ENCODE data around the gene TSPO.

TSPO gene

DNA sequence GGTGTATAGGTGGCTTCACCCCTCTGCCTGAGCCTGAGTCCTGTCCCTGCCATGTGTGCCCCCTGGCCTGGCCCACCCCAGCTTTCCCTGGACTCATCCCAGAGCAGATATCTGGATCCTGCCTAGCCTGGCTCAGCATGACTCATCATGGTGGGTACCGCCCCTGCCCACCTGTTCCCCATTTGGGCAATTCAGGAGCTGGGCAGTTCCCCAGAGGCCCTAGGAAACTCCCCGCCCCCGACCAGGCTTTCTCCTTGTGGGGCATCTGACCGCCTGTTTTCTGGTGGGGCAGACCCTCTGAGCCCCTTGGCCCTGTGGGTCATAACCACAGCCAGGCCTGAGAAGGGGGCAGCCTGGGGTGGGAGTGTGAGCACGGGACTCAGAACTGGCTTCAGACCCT, 4.4 kb downstream of the TSPO start:
- TF ChIP-seq, protein P1, sequence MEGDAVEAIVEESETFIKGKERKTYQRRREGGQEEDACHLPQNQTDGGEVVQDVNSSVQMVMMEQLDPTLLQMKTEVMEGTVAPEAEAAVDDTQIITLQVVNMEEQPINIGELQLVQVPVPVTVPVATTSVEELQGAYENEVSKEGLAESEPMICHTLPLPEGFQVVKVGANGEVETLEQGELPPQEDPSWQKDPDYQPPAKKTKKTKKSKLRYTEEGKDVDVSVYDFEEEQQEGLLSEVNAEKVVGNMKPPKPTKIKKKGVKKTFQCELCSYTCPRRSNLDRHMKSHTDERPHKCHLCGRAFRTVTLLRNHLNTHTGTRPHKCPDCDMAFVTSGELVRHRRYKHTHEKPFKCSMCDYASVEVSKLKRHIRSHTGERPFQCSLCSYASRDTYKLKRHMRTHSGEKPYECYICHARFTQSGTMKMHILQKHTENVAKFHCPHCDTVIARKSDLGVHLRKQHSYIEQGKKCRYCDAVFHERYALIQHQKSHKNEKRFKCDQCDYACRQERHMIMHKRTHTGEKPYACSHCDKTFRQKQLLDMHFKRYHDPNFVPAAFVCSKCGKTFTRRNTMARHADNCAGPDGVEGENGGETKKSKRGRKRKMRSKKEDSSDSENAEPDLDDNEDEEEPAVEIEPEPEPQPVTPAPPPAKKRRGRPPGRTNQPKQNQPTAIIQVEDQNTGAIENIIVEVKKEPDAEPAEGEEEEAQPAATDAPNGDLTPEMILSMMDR (conservative IDR thresholded peaks at IDR 0.05), result no peak
- TF ChIP-seq ZFX (IDR thresholded peaks at IDR 0.05), result no peak
- no peak overlapping the region for H3K27ac ChIP-seq

DNA sequence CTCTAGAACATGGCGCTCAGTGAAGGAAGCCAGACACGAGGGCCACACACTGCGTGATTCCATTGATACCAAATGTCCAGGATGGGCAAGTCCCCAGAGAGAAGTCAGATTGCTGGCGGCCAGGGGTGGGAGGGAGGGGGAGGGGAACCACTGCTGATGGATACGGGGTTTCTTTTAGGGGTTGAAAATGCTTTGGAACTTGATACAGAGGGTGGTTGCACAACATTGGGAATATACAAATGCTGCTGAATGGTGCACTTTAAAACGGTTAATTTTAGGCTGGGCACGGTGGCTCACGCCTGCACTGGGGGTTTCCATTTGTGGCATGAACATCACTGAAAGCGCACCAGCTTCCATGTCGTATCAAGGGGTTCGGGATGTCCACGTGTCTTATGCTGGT, 5.1 kb downstream of the TSPO start:
- no peak for TF ChIP-seq ZFX (IDR thresholded peaks at IDR 0.05)
- TF ChIP-seq, protein P1 (conservative IDR thresholded peaks at IDR 0.05), result no peak

DNA sequence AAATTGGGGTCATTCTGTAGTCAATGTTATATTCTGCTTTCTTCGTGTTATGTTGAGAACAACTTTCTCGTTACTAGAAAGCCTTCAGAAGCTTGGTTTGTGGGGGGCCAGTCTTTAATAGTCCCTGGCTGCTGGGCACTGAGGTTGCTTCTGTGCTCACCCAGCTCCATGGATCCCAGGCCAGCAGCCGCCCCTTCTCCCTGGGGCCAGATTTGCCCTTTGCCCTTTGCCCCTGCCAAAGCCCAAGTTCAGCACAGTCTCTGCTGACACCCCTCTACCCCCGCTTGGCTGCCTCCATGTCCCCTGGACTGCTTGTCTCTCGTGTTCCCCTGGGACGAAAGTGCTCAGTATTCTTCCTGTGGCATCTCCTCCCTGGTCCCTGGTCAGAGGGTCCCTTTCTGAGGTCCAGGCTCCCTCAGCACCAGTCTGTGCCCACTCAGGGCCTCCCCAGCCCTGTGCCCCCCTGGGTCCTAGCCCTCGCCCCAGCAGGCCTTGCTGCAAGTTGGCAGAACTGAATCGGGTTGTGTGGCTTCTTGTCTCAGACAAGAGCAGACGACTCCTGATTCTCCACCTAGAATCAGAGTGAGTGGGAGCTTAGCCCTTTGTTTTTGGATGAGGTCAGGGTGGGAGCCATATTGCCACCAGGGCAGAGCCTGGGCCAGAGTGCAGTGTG, 6.7 kb downstream of the TSPO start:
- TF ChIP-seq, protein P1 (conservative IDR thresholded peaks at IDR 0.05), result no peak
- no peak for TF ChIP-seq ZFX (IDR thresholded peaks at IDR 0.05)
- no peak overlapping the region for H3K27ac ChIP-seq

More for the DNA sequence above, 5.1 kb downstream of the TSPO start:
- no peak overlapping the region for H3K27ac ChIP-seq

DNA sequence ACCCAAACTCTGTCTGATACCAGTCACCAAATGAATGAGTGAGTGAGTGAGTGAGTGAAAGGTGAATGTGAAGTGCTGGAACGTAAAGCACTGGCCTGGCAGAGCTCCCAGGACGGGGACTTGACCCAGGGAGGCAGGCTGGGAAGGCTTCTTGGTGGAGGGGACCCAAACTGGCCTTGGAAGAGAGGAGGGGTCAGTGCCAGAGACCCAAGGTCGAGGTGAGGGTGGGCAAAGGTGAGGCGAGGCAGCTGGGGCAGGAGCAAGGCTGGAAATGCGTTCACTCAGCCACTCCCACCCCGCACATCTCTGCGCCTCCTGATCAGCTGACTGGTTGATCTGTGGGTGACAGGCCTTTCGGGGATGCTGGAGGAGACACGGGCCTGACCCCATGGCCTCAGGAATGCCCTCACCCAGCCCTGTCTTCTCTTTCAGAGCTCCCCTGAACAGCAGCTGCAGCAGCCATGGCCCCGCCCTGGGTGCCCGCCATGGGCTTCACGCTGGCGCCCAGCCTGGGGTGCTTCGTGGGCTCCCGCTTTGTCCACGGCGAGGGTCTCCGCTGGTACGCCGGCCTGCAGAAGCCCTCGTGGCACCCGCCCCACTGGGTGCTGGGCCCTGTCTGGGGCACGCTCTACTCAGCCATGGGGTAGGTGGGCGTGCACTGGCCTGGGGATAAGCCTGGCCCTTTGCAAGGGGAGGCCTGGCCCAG, 7.6 kb downstream of the TSPO start:
- no peak for TF ChIP-seq ZFX (IDR thresholded peaks at IDR 0.05)
- TF ChIP-seq, protein P1 (conservative IDR thresholded peaks at IDR 0.05), result no peak
- H3K27ac ChIP-seq, result no peak overlapping the region

DNA sequence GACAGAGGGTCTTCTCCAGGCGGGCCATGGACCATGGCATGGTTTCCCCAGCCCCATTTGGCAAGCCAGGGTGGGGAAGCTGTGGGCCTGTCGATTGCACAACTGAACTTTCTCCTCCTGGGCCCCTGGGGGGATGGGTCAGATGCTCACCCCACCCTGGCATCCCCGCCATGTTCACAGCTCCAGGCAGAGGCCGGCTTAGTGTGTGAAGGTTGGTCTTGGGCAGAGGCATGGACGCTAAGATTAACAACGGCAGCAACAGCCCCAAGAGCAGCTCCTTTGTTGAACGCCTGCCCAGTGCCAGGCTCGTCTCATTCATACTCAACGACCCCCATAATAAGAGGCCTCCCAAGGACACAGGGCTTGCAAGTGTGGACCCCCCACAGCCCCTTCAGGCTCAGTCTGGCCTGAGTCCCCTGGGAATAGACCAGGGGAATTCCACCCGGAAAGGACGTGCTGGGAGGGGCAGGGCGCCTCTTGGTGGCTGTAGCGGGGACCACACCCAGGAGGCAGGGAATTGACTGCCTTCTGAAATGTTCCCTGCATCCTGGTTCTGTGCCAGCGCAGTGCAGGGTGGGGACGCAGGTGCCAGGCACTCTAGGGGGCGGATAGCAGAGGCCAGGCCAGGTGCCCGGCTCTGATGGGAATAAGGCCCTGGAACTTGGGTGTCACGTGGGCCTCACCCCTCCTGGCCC, 8.3 kb downstream of the TSPO start:
- no peak overlapping the region for H3K27ac ChIP-seq
- TF ChIP-seq, protein P1 (conservative IDR thresholded peaks at IDR 0.05), result no peak
- TF ChIP-seq ZFX (IDR thresholded peaks at IDR 0.05), result no peak

DNA sequence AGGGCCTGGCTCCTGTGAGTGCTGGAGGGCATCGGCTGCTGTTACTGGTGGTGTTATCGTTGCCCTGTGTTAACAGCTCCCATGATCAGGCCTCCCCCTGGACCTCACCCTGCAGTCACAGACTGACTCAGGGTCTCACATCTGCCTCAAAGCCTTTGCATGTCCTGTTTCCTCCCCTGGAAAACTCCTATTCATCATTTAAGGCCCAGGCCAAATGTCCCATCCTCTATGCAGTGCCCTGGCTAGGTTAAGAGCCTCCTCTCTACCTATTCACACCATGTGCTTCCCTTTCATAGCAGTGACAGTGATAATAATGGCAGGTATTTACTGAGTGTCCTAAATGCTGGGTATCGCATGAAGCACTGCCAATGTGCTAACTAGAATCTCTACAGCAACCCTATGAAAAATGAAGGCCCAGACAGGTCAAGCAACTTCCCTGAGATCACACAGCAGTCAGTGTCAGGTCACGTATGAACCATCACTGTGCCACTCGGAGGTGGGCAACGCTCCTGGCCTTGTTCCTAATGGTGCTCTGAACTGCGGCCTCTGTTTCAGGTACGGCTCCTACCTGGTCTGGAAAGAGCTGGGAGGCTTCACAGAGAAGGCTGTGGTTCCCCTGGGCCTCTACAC, 9.3 kb downstream of the TSPO start:
- no peak for TF ChIP-seq ZFX (IDR thresholded peaks at IDR 0.05)
- TF ChIP-seq, protein P1 (conservative IDR thresholded peaks at IDR 0.05), result no peak
- H3K27ac ChIP-seq, result no peak overlapping the region
